Left cardiac atrium (tissue), 4 donors: ENCODE results near the gene PDCD4. TPM values are rescaled to one million over a fixed set of nuclear protein-coding genes. Genes with fewer than 3 reads are reported as not detected.
A peak's percentile ranks its signal among the peaks of the same experiment; 100 is the strongest.

Source experiments
- ATAC-seq, 2 donors: fragments of 200-7000 bp; cut with Tn5 transposase; one replicate each; pipeline ENCODE4 v1.9.1; 2020; ENCODE audit warnings: mild to moderate bottlenecking in 2 of 2, moderate library complexity in 2 of 2
- DNase-seq: peaks from one replicate; pipeline ENCODE4 v3.0.0-alpha.2; 2020
- intact Hi-C, 2 donors: fragments of 100-400 bp; cut with DNase I; formaldehyde crosslinking; loops; one replicate each; pipeline versions ENCODE4 v1.14.1 to v1.15.1; 2022 to 2023
- total RNA-seq, 2 donors: library from RNA; stranded (reverse); fragmentation: NEBNext Ultra II Directional; extraction: Animal tissue kit (Norgen Biotek cat#: 25700); gene quantifications; one replicate each; pipeline ENCODE4 v1.2.1, GENCODE V29; 2021
- donor health status: DM: no; HTN: yes; CAD: no.
- donor health status: DM: no; HTN: yes; CAD: no; lungs with severe emphysema.
- donor health status: DM: yes; HTN: yes; CAD: no.
- donor health status: Dilated cardiomyopathy.

PDCD4 gene
- total RNA-seq, 2 donors from 2014 or later: 46.7 to 71.2 TPM

GRCh38 chr10:110872145-110872983, 636 bp downstream of the PDCD4 start:
- peak; percentile 76 for DNase-seq
- ATAC-seq: peak; percentile 80 to 83
- intact Hi-C loops: loop anchor here (5.0 to 10.0 kb wide), 2 partner anchors 50 to 58 kb away; no protein-coding TSS in a partner anchor

GRCh38 chr10:110872984-110873923, 1.5 kb downstream of the PDCD4 start:
- DNase-seq (no peak), ATAC-seq (no peak)
- intact Hi-C loops: loop anchor here (5.0 to 10.0 kb wide), 2 partner anchors 51 to 58 kb away; no protein-coding TSS in a partner anchor

GRCh38 chr10:110873951-110874350, 2.2 kb downstream of the PDCD4 start:
- intact Hi-C loops: loop anchor here (5.0 to 10.0 kb wide), 2 partner anchors 52 to 59 kb away; no protein-coding TSS in a partner anchor

GRCh38 chr10:110876000-110876399, 4.3 kb downstream of the PDCD4 start:
- DNase-seq (no peak), ATAC-seq (no peak)
- intact Hi-C loops: loop anchor here (5.0 to 10.0 kb wide), 2 partner anchors 61 to 119 kb away; no protein-coding TSS in a partner anchor

More at GRCh38 chr10:110873951-110874350, 2.2 kb downstream of the PDCD4 start:
- DNase-seq (no peak), ATAC-seq (no peak)

GRCh38 chr10:110876788-110877187, 5.1 kb downstream of the PDCD4 start:
- no peak for DNase-seq
- intact Hi-C loops: loop anchor here (5.0 to 10.0 kb wide), 2 partner anchors 62 to 119 kb away; no protein-coding TSS in a partner anchor
- ATAC-seq: no peak

- intact Hi-C loops: no loop called here
- no peak for DNase-seq
- peak; percentile 38 to 46 for ATAC-seq
Measured at GRCh38 chr10:110880012-110880411, 8.3 kb downstream of the PDCD4 start.

GRCh38 chr10:110881247-110881646, 9.5 kb downstream of the PDCD4 start:
- DNase-seq: no peak
- peak in 1 of 2 donors; percentile 63 for ATAC-seq
- intact Hi-C loops: no loop called here

GRCh38 chr10:110881905-110882304, 10.2 kb downstream of the PDCD4 start:
- intact Hi-C loops: no loop called here
- no peak for ATAC-seq

GRCh38 chr10:110883924-110884323, 12.2 kb downstream of the PDCD4 start:
- ATAC-seq (no peak), DNase-seq (no peak)
- intact Hi-C loops: no loop called here

More at GRCh38 chr10:110881905-110882304, 10.2 kb downstream of the PDCD4 start:
- no peak for DNase-seq

GRCh38 chr10:110885932-110886674, 14.4 kb downstream of the PDCD4 start:
- no peak for ATAC-seq
- intact Hi-C loops: no loop called here
- no peak for DNase-seq

GRCh38 chr10:110887560-110887959, 15.8 kb downstream of the PDCD4 start:
- no peak for DNase-seq
- ATAC-seq: no peak
- intact Hi-C loops: no loop called here

GRCh38 chr10:110892602-110893288, 21.0 kb downstream of the PDCD4 start:
- DNase-seq: no peak
- ATAC-seq: no peak
- intact Hi-C loops: loop anchor here (5.0 to 10.0 kb wide), 4 partner anchors 90 to 278 kb away; no protein-coding TSS in a partner anchor

GRCh38 chr10:110893559-110894179, 21.9 kb downstream of the PDCD4 start:
- intact Hi-C loops: loop anchor here (5.0 to 10.0 kb wide), 4 partner anchors 91 to 279 kb away; no protein-coding TSS in a partner anchor
- ATAC-seq (peak; percentile 77), DNase-seq (no peak)

GRCh38 chr10:110897184-110897583, 25.5 kb downstream of the PDCD4 start:
- ATAC-seq (no peak), DNase-seq (no peak)
- intact Hi-C loops: loop anchor here (10.0 kb wide), 2 partner anchors 152 to 282 kb away; no protein-coding TSS in a partner anchor

- intact Hi-C loops: loop anchor here (10.0 kb wide), 2 partner anchors 154 to 284 kb away; no protein-coding TSS in a partner anchor
- no peak for ATAC-seq
Measured at GRCh38 chr10:110898391-110898790, 26.7 kb downstream of the PDCD4 start.

GRCh38 chr10:110900983-110901382, 29.3 kb downstream of the PDCD4 start:
- ATAC-seq: no peak
- DNase-seq: no peak
- intact Hi-C loops: loop anchor here in 1 of 2 donors (5.0 kb wide), 1 partner anchor 594 kb away; no protein-coding TSS in a partner anchor

More at GRCh38 chr10:110898391-110898790, 26.7 kb downstream of the PDCD4 start:
- DNase-seq: no peak
